SKM-1 (cell line): Measurements from ENCODE around the gene ARSB.
"Not testable (repeated sequence)": the region's sequence is repeated elsewhere in the genome, so short reads cannot be mapped to it uniquely, and the experiment has no call there.

Source experiments
- DNase-seq: peaks from one replicate; lab custom pipeline; 2025; ENCODE audit not compliant: unreplicated experiment; lab: John Stamatoyannopoulos, UW

ARSB gene

DNA sequence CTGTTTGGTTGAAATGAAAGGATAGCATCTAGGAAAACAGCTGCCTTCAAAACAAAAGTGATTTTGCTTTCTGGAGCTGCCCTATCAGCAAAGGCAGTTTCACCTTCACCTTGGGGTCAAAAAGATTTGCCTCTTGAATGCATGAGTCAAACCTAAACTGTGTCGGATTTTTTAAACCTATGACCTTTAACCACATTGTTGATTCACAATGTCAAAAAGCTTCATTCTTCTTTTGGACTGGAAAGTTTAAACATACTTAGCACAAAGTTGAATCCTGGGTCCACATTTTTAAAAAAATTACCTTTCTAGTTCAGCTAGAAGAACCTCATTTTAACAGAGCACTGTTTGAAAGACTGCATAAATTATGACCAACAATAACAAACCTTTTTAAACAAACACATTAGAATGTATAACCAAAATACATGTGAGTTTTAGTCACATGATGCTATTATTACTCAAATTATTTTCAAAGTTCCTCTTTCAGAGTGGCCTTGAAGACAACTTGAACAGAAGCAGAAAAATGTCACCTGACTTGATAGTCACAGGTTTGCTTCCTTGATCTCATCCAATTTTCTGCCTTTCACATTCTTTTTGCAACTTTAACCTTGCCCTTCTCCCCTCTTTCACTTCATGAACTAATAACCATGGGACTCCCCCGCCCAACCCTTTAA, 226.8 kb downstream of the ARSB start:
- DNase-seq: no peak

DNA sequence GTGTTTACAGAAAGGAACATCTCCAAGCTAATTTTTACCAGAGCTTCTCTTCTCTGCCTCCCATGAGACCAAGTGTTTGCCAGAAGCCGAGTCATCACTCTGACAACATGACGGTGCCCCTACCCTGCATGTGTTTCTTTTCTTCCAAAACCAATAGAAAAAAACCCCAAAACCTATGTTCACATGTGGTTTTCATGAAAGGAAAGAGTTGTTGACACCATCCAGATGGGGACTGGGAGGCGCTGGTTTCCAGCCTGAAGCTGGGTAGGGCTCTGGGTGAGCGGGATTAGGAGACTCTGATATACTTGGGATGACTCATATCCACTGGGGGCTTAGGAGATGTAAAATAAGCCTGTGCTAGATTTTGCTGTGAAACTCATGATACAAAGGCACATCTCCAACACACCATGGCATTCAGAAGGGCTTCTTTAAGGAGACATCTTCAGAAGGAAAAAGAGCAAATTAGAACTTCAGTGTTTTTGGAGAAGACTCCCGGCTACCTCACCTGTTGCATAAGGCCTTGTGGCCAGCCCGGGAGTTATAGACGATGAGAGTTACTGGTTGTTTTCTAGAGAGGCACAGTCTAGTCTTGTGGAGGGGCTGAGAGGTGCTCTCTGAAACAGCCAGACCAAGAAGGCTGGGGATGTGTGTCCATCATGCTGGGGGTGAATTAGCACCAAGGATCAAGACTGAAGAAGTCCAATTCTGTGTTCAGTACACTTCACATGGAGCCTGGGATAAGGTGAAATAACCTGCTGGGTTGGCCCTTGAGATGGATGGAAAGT, 227.6 kb downstream of the ARSB start:
- DNase-seq: no peak

DNA sequence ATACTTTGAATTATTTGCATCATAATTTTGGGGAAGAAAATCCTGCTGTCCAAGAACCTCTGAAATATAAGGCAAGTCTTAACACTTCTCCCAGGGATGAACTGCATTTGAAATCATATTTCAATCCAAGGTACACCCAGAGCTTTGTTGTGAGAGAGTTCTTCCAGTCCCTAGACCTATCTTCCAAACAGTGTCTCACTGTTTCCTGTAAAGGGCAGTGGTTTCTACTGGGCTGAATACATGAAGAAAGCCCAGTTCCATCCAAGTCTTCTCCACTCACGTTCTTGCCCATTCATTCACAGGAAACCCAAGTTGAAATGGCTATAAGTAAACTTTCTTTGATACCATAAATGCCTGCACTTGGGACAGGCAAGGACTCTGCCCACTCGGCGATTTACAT, 228.3 kb downstream of the ARSB start:
- DNase-seq: no peak

- DNase-seq: no peak
These were observed 229.2 kb downstream of the ARSB start for GRCh38 chr5:78755822-78756429.

- DNase-seq: no peak
These were observed 230.5 kb downstream of the ARSB start for GRCh38 chr5:78754655-78755054.

DNA sequence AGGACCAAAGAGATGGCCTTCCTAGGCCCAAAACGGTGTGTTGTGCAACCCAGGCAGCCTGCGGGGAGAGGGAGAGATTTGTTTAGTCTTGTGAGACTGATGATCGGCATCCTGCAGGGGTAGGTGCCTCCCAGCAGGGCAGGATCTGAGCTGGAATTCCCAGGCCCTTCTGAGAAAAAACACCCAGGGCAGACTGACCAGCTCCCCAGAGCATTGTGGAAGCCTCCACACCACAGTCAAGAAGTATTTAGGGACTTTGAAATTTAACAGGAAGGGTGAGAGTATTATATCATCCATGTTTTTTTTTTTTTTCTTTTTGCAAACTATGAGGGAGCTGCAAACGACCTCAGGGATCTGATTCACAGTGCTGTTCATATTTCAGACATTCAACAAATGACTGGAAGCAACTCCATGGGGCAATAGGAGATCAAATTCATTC, 232.0 kb downstream of the ARSB start:
- DNase-seq: no peak

DNA sequence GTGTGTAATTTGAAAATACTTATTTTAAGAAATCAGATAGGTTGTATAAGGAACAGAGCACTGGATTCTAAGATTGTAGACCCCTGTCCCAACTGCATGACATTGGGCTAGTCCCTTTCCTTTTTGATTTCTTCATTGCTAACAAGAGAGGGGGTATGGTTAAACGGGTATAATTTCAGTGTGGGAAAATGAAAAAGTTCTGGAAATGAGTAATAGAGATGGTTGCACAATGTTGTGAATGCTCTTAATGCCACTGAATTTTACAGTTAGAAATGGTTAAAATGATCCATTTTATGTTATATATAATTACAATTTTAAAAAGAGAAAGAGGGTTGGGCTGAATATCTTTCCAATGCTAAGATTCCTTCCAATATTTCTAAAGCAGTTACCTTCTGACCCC, 233.2 kb downstream of the ARSB start:
- DNase-seq: no peak

- no peak for DNase-seq
These were observed 234.8 kb downstream of the ARSB start for GRCh38 chr5:78750281-78750680.

DNA sequence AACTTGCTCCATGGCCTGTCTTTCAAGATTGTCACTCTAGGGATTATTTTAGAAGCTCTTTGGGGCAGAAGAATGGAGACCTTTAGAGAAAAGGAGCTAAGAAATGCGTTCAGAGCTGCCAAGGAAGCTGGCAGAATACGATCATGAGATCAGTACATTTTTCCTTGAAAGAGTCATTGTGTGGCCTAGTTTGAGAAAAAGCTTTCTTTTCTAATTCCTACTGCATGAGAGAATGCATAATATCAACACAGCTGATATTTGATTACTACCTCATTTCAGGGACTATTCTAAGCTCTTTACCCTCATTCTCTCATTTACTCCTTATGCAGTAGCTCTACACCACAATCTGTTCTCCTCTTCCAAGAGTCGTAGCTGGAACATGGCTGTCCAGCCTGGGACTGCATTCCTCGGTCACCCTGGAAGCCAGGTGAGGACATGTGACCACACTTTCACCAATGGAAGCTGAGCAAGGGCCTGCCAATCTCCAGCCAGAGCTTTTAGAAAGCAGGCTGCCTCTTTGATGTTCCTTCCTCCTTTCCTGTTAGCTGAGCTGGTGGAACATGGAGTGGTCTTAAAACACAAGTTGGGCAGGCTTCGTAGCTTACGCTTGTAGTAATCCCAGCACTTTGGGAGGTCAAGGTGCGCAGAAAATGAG, 237.3 kb downstream of the ARSB start:
- DNase-seq: no peak

DNA sequence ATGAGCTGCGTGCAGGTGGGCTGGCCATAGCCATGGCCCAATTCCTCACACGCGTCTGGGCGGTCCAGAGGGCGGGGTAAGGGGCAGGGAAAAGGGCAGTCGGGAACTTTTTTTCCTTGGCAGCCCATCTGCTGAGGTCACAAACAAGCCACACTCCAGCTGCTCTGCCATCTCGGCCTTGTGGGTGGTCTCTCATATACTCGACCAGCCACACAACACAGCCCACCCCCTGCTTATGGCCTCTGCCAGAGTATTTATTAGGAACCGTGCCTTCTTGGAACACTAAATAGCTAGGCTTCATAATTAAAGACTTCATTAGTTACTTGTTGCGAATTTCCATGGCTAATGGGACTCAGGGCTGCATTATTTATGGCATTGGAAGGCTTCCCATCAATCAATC, 238.1 kb downstream of the ARSB start:
- no peak for DNase-seq

- no peak for DNase-seq
These were observed 238.9 kb downstream of the ARSB start for GRCh38 chr5:78746021-78746770.

DNA sequence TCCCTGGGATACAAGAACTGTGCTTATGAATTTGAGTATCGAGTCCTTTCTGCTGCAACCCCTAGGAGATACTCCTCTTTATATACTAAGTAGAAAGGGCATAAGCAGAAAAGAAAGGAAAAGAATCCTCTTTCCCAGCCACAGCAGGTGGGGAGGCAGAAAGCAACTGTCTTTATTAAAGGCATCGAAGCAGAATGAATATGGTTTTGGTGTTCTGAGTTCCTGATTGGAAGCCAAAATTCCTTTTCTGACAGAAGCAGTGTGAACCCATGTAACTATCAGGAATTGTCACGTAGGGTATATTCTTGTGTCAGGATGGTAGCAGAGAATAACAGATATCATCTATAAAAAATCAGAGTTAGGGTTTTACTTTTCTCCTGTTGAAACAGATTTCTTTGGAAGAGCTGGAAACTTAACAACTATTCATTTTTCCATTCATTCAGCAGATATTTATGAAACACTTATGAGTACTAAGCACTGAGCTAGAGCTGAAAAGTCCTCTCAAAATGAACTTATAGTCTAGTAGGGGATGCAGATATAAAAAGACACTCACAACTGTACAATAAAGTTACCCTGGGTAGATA, 240.1 kb downstream of the ARSB start:
- DNase-seq: no peak

DNA sequence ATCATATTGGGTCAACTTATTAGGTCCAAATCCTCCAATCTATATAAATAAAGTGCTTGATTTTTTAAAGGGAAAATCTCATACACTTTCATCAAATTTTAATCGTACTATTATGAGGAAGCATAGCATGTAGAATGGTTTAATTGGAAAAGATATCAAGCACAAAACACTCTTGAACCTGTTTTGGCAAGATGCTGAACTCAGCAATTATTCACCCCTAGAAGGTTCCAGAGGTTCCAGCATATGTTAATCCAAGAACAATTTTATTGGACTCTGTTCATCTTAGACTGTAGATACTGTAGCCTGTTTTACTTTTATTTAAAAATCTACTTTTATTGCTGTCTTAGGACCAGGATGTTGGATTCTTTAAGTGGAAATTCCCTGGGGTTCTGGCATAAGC, 244.1 kb downstream of the ARSB start:
- no peak for DNase-seq

- DNase-seq: no peak
These were observed 246.3 kb downstream of the ARSB start for GRCh38 chr5:78738693-78739300.

GRCh38 chr5:78738104-78738503, 247.0 kb downstream of the ARSB start:
- DNase-seq: no peak

DNA sequence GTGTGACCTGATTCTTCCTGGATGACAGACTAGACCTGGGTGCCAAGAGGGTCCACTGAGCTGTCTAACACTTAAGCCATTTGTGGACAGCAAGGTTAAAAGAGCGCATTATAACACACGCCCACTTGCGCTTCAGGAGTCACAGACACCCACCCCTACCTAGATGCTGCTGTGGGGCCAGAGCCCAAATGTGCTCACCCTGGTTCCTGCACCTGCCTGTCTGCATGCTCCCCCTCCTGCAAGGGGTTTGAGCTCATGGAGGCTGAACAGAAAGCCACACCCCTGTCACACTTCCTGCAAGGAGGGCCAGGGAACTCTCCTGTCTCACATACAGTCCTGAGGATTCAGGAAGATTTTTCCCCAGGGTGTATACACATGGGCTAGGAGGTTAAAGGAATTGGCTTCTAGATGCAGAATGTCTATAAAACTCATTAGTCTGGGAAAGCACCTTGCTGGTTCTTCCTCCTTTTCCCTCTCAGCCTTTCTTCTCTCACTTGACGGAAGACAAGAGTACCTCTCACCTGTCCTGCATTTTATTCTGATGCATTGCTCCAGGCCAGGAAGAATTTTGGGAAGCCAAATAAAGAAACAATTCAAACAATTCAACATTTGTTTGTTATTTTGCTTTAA, 249.2 kb downstream of the ARSB start:
- no peak for DNase-seq

- DNase-seq: no peak
These were observed 250.2 kb downstream of the ARSB start for GRCh38 chr5:78734950-78735349.

DNA sequence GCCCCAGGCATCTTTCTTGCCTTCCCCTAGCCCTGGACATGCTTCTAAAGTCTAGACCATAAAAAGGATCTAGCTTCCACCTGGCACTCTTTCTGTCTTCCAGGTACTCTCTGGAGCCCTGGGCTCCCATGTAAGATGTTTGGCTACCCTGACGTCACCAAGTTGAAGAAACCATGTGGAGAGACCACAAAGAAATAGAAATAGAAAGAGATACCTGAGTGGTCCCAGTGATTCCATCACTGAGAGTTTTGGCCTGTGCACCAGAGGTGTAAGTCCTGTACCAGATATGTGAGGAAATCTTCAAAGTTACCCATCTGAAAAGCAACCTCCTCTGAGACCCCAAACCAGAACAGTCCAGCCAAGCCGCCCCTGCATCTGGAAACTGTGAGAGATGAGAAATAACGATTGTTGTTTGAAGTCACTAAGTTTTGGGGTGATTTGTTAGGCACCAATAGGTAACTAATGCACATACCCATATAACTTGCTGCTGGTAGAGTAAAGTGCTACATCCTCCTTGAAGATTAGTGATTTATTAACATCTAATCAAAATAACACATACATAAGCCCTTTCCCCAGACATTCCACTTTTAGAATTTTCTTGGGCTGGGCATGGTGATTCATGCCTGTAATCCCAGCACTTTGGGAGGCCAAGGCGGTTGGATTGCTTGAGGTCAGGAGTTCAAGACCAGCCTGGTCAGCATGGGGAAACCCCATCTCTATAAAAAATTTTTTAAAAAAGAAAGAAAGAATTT, 250.8 kb downstream of the ARSB start:
- DNase-seq: no peak

DNA sequence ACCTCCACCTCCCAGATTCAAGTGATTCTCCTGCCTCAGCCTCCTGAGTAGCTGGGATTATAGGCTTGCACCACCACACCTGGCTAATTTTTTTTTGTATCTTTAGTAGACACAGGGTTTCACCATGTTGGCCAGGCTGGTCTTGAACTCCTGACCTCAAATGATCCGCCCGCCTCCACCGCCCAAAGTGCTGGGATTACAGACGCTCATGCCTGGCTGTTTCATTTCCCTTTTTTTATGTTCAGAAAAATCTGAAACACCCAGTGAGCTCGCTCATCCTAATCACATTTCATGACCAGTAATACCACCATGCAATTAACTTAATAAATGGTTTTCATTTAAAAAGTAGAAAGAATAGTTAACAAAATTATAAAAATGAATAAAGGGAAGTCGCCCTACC, 252.4 kb downstream of the ARSB start:
- DNase-seq: not testable (repeated sequence)
